ENCODE data around the gene HACD2.
"Not testable (repeated sequence)": the region's sequence is repeated elsewhere in the genome, so short reads cannot be mapped to it uniquely, and the experiment has no call there.

Gene HACD2

GRCh38 chr3:123611082-123611481 lies 26.2 kb upstream of the HACD2 start:
- DNase-seq: no peak

GRCh38 chr3:123610331-123610730 lies 25.5 kb upstream of the HACD2 start:
- DNase-seq: peak; percentile 96

GRCh38 chr3:123609063-123609462 lies 24.2 kb upstream of the HACD2 start:
- DNase-seq: no peak

- no peak for DNase-seq
Observed at GRCh38 chr3:123608263-123608937, 23.5 kb upstream of the HACD2 start.

- no peak for DNase-seq
Observed at GRCh38 chr3:123606527-123606926, 21.7 kb upstream of the HACD2 start.

GRCh38 chr3:123605789-123606234 lies 21.0 kb upstream of the HACD2 start:
- no peak for DNase-seq

GRCh38 chr3:123603153-123603552 lies 18.3 kb upstream of the HACD2 start:
- not testable (repeated sequence) for DNase-seq

GRCh38 chr3:123602325-123602724 lies 17.5 kb upstream of the HACD2 start:
- no peak for DNase-seq

GRCh38 chr3:123600863-123601262 lies 16.0 kb upstream of the HACD2 start:
- DNase-seq: not testable (repeated sequence)

GRCh38 chr3:123597561-123597960 lies 12.7 kb upstream of the HACD2 start:
- DNase-seq: no peak

- DNase-seq: no peak
Observed at GRCh38 chr3:123595396-123596180, 10.7 kb upstream of the HACD2 start.

GRCh38 chr3:123593381-123593780 lies 8.5 kb upstream of the HACD2 start:
- DNase-seq: no peak

- no peak for DNase-seq
Observed at GRCh38 chr3:123590685-123591450, 6.0 kb upstream of the HACD2 start.

- DNase-seq: no peak
Observed at GRCh38 chr3:123587401-123587800, 2.5 kb upstream of the HACD2 start.

GRCh38 chr3:123586968-123587367 lies 2.1 kb upstream of the HACD2 start:
- DNase-seq: no peak

- DNase-seq: peak; percentile 78
Observed at GRCh38 chr3:123586131-123586530, 1.3 kb upstream of the HACD2 start.

GRCh38 chr3:123584284-123584987 lies 417 bp downstream of the HACD2 start:
- peak; percentile 40 for DNase-seq

- no peak for DNase-seq
Observed at GRCh38 chr3:123583561-123583960, 1.3 kb downstream of the HACD2 start.

- no peak for DNase-seq
Observed at GRCh38 chr3:123582315-123582714, 2.5 kb downstream of the HACD2 start.

- DNase-seq: no peak
Observed at GRCh38 chr3:123576122-123576521, 8.7 kb downstream of the HACD2 start.

- DNase-seq: no peak
Observed at GRCh38 chr3:123571973-123572365, 12.9 kb downstream of the HACD2 start.

GRCh38 chr3:123571264-123571972 lies 13.4 kb downstream of the HACD2 start:
- no peak for DNase-seq

All from NCI-H1436 (cell line).